ENCODE results near the gene EMILIN1.

EMILIN1 gene

GRCh38 chr2:27135478-27135955 lies 57.1 kb downstream of the EMILIN1 start:
- H3K9me3 ChIP-seq (ENCODE audit: control insufficient read depth, insufficient read depth, low read length), result no peaks in the 10 kb centered on the region
- peaks cover 3% of the 10 kb centered on the region for H3K4me1 ChIP-seq (ENCODE audit: control insufficient read depth, insufficient read depth, low read length)
- H3K36me3 ChIP-seq (ENCODE audit: control insufficient read depth, insufficient read depth, low read length), result peaks cover 26% of the 10 kb centered on the region
- no peak overlapping the region for H3K4me3 ChIP-seq (ENCODE audit: low read depth, low read length)
- H3K9ac ChIP-seq (ENCODE audit: low read depth, low read length), result no peak overlapping the region
- no peaks in the 10 kb centered on the region for H3K27me3 ChIP-seq (ENCODE audit: control insufficient read depth, insufficient read depth, low read length)

All from iPS-15b (cell line).